GM21526 (cell line): ENCODE measurements around the gene RAD18.

Experiments used
- ATAC-seq: cut with Tn5 transposase; IDR thresholded peaks from one replicate; pipeline ENCODE4 v1.9.1; 2021; ENCODE audit warnings: moderate library complexity; ENCODE audit not compliant: unreplicated experiment, low FRiP score

RAD18 gene

GRCh38 chr3:8909160-8909559 is 54.1 kb downstream of the RAD18 start:
- ATAC-seq: no peak

DNA sequence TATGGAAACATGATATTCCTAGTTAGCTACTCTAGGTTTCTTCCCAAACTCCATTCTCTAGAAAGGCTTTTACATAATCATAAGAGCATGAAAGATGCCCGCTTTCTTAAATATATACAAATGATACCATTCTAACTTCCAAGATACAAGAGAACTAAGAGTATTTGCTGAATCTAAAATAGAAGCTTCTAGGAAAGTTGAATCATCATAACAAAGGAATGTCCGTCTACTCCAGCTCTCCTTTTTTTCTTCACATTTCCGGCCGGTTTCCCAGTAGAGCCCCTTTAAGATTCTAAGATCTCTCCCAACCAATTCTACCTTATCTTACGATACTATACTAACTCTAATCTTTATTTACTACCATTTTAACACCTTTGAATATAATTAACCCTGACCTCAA is 60.1 kb downstream of the RAD18 start:
- no peak for ATAC-seq

- ATAC-seq: no peak
Observed at GRCh38 chr3:8900869-8901268, 62.4 kb downstream of the RAD18 start.

- ATAC-seq: no peak
Observed at GRCh38 chr3:8899876-8900460, 63.3 kb downstream of the RAD18 start.

GRCh38 chr3:8895829-8896228 is 67.4 kb downstream of the RAD18 start:
- ATAC-seq: no peak

DNA sequence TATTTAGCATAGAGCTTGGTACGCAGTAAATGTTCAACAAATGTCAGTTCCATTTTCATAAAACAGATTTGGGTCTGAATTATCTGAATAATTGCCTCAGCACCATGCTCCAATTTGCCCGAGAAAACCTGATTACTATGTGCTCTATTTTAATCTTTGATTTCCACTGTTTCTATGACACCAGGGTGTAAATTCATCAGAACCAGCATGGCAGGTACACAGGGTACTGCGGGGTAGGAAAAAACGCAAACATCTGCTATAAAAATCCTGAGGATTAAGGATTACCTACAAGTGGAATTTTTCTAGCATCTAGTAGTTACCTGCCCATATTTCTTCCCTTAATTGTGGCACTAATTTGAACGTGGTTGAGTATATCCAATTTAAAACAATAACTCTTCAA is 70.3 kb downstream of the RAD18 start:
- no peak for ATAC-seq

GRCh38 chr3:8891774-8892173 is 71.5 kb downstream of the RAD18 start:
- no peak for ATAC-seq

GRCh38 chr3:8891303-8891702 is 72.0 kb downstream of the RAD18 start:
- no peak for ATAC-seq

DNA sequence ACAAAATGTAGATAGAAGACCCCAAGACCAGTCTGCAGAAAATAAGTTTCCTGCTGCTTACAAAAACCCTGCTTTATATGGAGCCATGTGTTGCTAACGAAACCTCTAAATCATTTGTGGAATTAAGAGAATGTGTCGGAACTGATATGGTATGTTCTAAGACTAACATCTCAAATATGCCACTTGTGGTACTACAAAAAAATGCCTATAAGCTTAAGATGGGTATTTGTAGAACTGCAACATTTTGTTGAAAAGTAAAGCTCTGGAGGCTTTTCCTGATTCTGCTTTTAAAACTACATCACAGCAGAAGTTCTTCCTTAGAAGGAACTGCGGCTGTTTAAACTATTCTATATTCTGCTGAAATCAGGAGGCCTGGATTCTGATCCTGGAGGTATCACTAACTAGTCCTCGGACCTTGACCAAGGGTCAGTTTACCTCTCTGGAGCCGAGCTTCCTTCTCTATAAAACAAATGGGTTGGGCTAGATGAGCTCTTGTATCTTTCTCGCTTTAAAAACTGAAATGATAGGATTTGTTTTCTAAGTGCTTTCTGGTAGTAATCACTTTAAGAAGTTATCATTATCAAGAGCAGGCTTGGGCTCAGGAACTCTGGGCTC is 74.9 kb downstream of the RAD18 start:
- ATAC-seq: no peak

GRCh38 chr3:8887435-8888300 is 75.6 kb downstream of the RAD18 start:
- no peak for ATAC-seq

- no peak for ATAC-seq
Observed at GRCh38 chr3:8886546-8886945, 76.7 kb downstream of the RAD18 start.

- ATAC-seq: no peak
Observed at GRCh38 chr3:8885536-8886316, 77.5 kb downstream of the RAD18 start.

GRCh38 chr3:8884630-8885290 is 78.5 kb downstream of the RAD18 start:
- ATAC-seq: no peak

DNA sequence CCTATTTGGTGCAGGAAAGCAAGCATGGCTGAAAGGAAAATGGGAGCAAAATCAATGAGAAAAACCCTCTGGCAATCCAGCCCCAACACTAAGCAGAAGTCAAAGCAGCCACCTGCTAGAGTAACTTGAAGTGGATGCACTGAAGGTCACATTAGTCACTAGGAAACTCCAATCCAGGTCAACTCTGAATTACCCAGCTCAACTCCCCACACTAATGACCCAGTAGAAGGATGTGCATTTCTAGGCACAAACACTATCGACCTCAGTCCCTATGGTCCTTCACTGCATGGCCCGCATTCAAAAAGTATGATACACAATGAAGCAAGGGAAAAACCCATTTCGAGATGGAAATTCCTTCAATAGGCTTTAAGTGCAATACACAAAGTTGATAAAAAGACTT is 80.6 kb downstream of the RAD18 start:
- no peak for ATAC-seq

DNA sequence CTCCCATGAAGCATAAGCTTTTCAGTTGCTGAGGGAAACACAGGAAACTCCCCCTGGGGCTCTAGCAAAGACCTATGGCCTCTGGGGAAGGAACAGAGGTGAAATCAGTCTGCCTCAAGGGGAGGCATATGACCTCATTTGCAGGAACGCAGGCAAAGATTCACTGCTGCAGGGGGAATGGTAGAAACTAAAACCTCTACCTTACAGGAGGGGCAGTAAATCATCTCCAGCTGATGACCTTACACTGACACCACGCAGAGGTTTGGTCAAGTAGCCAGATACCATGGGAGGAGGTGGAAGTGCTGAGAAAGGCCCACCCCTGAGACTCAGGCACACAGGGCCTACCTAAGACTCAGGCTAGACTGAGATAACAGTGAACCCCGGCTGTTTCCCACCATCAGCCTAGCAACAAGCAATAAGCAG is 81.1 kb downstream of the RAD18 start:
- ATAC-seq: no peak

DNA sequence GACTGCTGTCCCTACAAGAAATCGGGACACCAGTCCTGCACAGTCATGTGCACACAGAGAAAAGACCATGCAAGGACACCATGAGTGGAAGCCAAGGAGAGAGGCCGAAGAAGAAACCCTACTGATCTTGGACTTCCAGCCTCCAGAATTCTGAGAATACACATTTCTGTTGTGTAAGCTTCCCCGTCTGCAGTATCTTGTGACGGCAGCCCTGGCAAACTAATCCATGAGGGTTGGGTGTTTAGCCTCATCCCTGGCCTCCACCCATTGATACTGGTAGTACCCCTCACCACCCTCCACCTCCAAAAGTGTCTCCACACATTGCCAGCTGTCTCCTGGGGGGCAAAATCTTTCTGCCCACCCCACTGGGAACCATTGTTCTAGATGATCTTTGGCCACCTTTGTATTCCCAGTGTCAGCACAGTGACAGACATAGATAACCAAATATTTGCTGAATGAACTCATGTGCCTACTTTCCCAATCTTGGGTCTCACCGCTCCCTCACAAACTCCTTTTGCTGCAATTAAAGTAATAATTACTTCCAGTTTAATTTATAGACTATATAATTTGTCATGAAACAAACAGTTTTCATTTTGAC is 83.8 kb downstream of the RAD18 start:
- ATAC-seq: no peak

GRCh38 chr3:8875836-8876235 is 87.4 kb downstream of the RAD18 start:
- no peak for ATAC-seq

DNA sequence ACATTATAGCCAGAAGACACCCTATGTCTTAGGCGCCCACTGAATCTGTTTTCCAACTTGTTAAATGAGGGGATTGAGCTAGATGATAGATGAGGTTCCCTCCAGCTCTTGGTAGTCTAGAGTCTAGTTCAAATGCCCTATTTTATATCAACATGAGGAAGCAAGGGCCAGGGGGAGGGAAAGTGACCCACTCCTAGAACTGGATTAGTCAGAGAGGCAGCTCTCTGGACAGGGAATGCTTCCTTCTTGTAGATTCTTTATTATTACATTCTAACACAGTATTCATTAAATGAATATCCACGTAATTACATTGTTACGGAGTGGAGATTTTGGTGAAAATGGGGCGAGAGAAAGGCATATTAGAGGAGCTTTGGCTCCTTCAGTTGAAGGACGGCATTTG is 89.5 kb downstream of the RAD18 start:
- ATAC-seq: no peak

GRCh38 chr3:8872261-8872660 is 91.0 kb downstream of the RAD18 start:
- ATAC-seq: no peak

- ATAC-seq: no peak
Observed at GRCh38 chr3:8871306-8871705, 92.0 kb downstream of the RAD18 start.
